Kidney (tissue), 14 donors: ENCODE results near the gene ARHGAP22. TPM values are rescaled to one million over a fixed set of nuclear protein-coding genes. Genes with fewer than 3 reads are reported as not detected.

Source experiments
- DNase-seq, 5 donors: peaks; one replicate each; pipeline ENCODE4 v3.0.0-alpha.2; 2013 to 2020
- FAIRE-seq: peaks from 2 replicates; lab custom pipeline; 2012; peaks lifted over from hg19 to GRCh38; lab: Jason Lieb, UNC
- H3K27ac ChIP-seq, 2 donors: one replicate each; pipeline ENCODE4 v1.7.0; 2013; ENCODE audit warnings: low read depth in 2 of 2, low read length in 2 of 2, inconsistent platforms in 1 of 2
- H3K27me3 ChIP-seq: one replicate; pipeline ENCODE4 v1.7.1; 2013; ENCODE audit warnings: low read length, inconsistent platforms; ENCODE audit not compliant: control insufficient read depth, insufficient read depth
- H3K36me3 ChIP-seq, 3 donors: one replicate each; pipeline versions ENCODE4 v1.7.0 to v1.7.1; 2013; ENCODE audit warnings: low read length in 3 of 3, control low read depth in 1 of 3, inconsistent platforms in 1 of 3; ENCODE audit not compliant: insufficient read depth in 3 of 3, control insufficient read depth in 2 of 3
- H3K4me1 ChIP-seq, 3 donors: one replicate each; pipeline versions ENCODE4 v1.7.0 to v1.7.1; 2013; ENCODE audit warnings: low read length in 3 of 3, inconsistent platforms in 1 of 3, low read depth in 1 of 3; ENCODE audit not compliant: control insufficient read depth in 2 of 3, insufficient read depth in 2 of 3
- H3K4me3 ChIP-seq, 3 donors: one replicate each; pipeline versions ENCODE4 v1.7.0 to v1.8.1; 2013; ENCODE audit warnings: low read length in 3 of 3, control low read depth in 1 of 3, inconsistent platforms in 1 of 3
- H3K9ac ChIP-seq, 3 donors: one replicate each; pipeline versions ENCODE4 v1.7.0 to v1.7.1; 2013; ENCODE audit warnings: low read length in 3 of 3, control low read depth in 1 of 3, inconsistent platforms in 1 of 3
- H3K9me3 ChIP-seq, 3 donors: one replicate each; pipeline versions ENCODE4 v1.7.0 to v1.7.1; 2013; ENCODE audit warnings: low read length in 3 of 3, control low read depth in 1 of 3, inconsistent platforms in 1 of 3; ENCODE audit not compliant: control insufficient read depth in 2 of 3, insufficient read depth in 1 of 3
- intact Hi-C: fragments of 100-400 bp; cut with DNase I; formaldehyde crosslinking; loops from one replicate; pipeline ENCODE4 v1.11.1; 2022
- polyA plus RNA-seq: library from polyadenylated mRNA; stranded (reverse); fragments of 350-450 nt; fragmentation: Illumina TruSeq; extraction: RNeasy Lipid Tissue Mini Kit (QIAGEN cat#74804); gene quantifications from one replicate; pipeline ENCODE4 v1.2.3, GENCODE V29; 2014; ENCODE audit warnings: low read depth, low replicate concordance; ENCODE audit not compliant: insufficient read depth
- total RNA-seq: library from RNA; stranded (reverse); fragmentation: NEBNext Ultra II Directional; extraction: Animal tissue kit (Norgen Biotek cat#: 25700); gene quantifications from one replicate; pipeline ENCODE4 v1.2.1, GENCODE V29; 2021
- TF ChIP-seq, protein P1 (sequence below): IDR thresholded peaks from 3 replicates; pipeline ENCODE4 v1.5.1; 2012; ENCODE audit warnings: mild to moderate bottlenecking, moderate library complexity, borderline replicate concordance; ENCODE audit not compliant: insufficient read depth; ENCODE audit errors: extremely low read depth
- donor health status: control.
- donor health status: control.
- donor health status: control.
- donor health status: control.
- donor health status: control.
- donor health status: DM: yes; HTN: yes; CAD: no.
- donor health status: Normal renal cell carcinoma (clear cell type).

Gene ARHGAP22
- total and polyA plus RNA-seq, 2 donors from 2014 or later = 0.62 to 6.6 TPM

DNA sequence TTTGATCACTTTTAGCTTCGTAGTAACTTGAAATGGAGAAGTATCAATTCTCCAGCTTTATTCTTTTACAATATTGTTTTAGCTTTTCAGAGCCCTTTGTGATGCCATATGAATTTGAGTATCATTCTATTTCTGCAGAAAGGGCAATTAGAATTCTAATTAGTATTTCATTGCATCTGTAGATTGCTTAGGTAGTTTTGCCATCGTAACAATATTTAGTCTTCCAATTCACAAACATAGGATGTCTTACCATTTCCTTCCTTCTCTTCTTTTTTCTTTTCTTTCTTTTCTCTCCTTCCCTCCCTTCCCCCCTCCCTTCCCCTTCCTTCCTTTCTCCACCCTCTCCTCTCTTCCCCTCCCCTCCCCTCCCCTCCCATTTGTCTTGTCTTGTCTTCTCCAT, 193.4 kb downstream of the ARHGAP22 start:
- intact Hi-C loops = no loop called here
- Histone ChIP-seq H3K4me3 (no peak overlapping the region), H3K9me3 (peaks cover 0 to 13% (median 0%) of the 10 kb centered on the region in 3 donors), H3K36me3 (peaks cover 3 to 12% (median 9%) of the 10 kb centered on the region in 3 donors), H3K9ac (no peak overlapping the region), H3K4me1 (no peaks in the 10 kb centered on the region), H3K27me3 (no peaks in the 10 kb centered on the region), H3K27ac (no peak overlapping the region)
- TF ChIP-seq, protein P1, sequence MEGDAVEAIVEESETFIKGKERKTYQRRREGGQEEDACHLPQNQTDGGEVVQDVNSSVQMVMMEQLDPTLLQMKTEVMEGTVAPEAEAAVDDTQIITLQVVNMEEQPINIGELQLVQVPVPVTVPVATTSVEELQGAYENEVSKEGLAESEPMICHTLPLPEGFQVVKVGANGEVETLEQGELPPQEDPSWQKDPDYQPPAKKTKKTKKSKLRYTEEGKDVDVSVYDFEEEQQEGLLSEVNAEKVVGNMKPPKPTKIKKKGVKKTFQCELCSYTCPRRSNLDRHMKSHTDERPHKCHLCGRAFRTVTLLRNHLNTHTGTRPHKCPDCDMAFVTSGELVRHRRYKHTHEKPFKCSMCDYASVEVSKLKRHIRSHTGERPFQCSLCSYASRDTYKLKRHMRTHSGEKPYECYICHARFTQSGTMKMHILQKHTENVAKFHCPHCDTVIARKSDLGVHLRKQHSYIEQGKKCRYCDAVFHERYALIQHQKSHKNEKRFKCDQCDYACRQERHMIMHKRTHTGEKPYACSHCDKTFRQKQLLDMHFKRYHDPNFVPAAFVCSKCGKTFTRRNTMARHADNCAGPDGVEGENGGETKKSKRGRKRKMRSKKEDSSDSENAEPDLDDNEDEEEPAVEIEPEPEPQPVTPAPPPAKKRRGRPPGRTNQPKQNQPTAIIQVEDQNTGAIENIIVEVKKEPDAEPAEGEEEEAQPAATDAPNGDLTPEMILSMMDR = no peak
- DNase-seq = no peak
- no peak for FAIRE-seq

DNA sequence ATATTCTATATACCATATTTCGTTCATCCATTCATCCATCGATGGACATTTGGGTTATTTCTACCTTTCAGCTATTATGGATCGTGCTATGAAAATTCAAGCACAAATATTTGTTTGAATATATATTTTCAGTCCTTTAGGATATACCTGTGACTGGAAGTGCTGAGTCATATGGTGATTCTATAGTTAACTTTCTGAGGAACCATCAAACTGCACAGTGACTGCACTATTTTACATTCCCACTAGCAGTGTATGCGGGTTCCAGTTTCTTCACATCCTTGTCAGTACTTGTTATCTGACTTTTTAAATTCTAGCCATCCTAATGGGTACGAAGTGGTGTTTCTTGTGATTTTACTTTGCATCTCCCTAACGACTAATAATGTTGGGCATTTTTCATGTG, 194.4 kb downstream of the ARHGAP22 start:
- Histone ChIP-seq H3K27ac (no peak overlapping the region), H3K9ac (no peak overlapping the region), H3K27me3 (no peaks in the 10 kb centered on the region), H3K9me3 (peaks cover 0 to 13% (median 0%) of the 10 kb centered on the region in 3 donors), H3K36me3 (peaks cover 3 to 12% (median 9%) of the 10 kb centered on the region in 3 donors), H3K4me1 (no peaks in the 10 kb centered on the region), H3K4me3 (no peak overlapping the region)
- FAIRE-seq = no peak
- TF ChIP-seq, protein P1 = no peak
- intact Hi-C loops = no loop called here
- DNase-seq = no peak

DNA sequence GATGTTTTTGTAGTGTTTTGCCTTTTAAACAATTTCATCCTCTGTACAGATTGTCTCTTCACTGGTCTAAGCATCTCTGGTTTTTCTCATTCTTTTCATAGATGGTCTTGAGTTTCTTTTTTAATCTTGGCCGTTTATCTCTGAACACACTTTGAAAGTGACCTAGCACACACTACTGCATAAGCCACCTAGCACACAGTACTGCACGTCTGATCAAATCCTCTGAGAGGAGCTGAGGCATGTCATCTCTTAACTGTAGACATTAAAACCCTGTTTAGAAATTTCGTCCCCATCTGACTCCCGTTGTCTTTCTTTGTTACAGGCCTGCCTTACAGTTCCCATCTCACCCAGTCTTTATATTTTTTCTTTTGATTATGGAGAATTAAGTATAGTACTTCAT, 198.2 kb downstream of the ARHGAP22 start:
- Histone ChIP-seq H3K4me1 (no peaks in the 10 kb centered on the region), H3K27ac (no peak overlapping the region), H3K36me3 (peaks cover 3 to 12% (median 9%) of the 10 kb centered on the region in 3 donors), H3K9ac (no peak overlapping the region), H3K27me3 (no peaks in the 10 kb centered on the region), H3K4me3 (no peak overlapping the region), H3K9me3 (no peaks in the 10 kb centered on the region)
- DNase-seq = no peak
- FAIRE-seq = no peak
- TF ChIP-seq, protein P1 = no peak
- intact Hi-C loops = no loop called here

DNA sequence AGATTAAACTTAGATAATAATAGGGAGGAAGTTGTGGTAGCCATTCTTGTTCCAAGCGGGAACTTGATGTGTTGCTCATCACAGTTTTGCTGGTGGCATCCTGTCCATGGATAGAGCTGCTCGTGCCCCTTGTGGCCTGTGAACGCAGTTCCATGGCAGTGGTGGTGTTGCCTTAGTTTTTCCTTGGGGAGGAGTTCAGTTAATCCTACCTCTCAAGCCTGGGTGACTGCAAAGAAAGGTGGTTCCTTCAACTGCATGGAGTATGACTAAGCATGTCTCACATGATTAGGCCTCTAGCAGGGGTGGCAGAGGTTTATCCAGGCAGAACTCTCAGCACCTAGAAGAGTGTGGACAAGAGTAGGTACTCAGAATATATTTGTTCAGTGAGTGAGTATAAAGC, 198.7 kb downstream of the ARHGAP22 start:
- FAIRE-seq (no peak), DNase-seq (no peak)
- no peak overlapping the region for H3K4me3 ChIP-seq
- H3K9ac ChIP-seq = no peak overlapping the region
- H3K9me3 ChIP-seq = no peaks in the 10 kb centered on the region
- peaks cover 2 to 12% (median 9%) of the 10 kb centered on the region in 3 donors for H3K36me3 ChIP-seq
- H3K27ac ChIP-seq = no peak overlapping the region
- no peaks in the 10 kb centered on the region for H3K27me3 ChIP-seq
- no peaks in the 10 kb centered on the region for H3K4me1 ChIP-seq
- intact Hi-C loops = no loop called here
- TF ChIP-seq, protein P1 = no peak
